Measurements from ENCODE around the gene R3HDM4. TPM values are rescaled to one million over a fixed set of nuclear protein-coding genes. Genes with fewer than 3 reads are reported as not detected.
A peak's percentile ranks its signal among the peaks of the same experiment; 100 is the strongest.

Gene R3HDM4
- total and polyA plus RNA-seq, 2 donors (not counting 3 experiments of a cell fraction or from before 2014, with no cell fraction given), result 51.8 to 53.9 TPM

GRCh38 chr19:873084-873483 is 39.9 kb downstream of the R3HDM4 start:
- ChIA-PET POLR2A (no interaction called here), CTCF (interaction anchor here (1.2 to 2.0 kb wide), 2 partner anchors 10 to 16 kb away, joined by 4 to 7 read pairs; no protein-coding TSS in a partner anchor)
- no peak for TF ChIP-seq MAX (IDR thresholded peaks at IDR 0.05; ENCODE audit: insufficient read depth, insufficient read length)
- H3K36me3 ChIP-seq (ENCODE audit: control insufficient read depth in 2 of 2, extremely low read depth in 1 of 2, insufficient read depth in 2 of 2, low read length in 2 of 2), result peaks cover 0 to 21% of the 10 kb centered on the region in 2 experiments
- FAIRE-seq (no peak), DNase-seq (ENCODE audit: low read depth, low spot score) (no peak)
- peaks cover 9% of the 10 kb centered on the region for H3K4me1 ChIP-seq (ENCODE audit: control insufficient read depth, extremely low read depth, insufficient read depth, low read length)
- no peak overlapping the region for H2AFZ ChIP-seq (ENCODE audit: low read depth, low read length)
- H3K9me3 ChIP-seq (replicated peaks; ENCODE audit: control insufficient read depth, insufficient read depth, low read length), result no peaks in the 10 kb centered on the region
- H3K79me2 ChIP-seq (ENCODE audit: control insufficient read depth, insufficient read depth, low read length), result no peaks in the 10 kb centered on the region
- H4K20me1 ChIP-seq (replicated peaks; ENCODE audit: control insufficient read depth, extremely low read depth, insufficient read depth, low read length), result no peaks in the 10 kb centered on the region
- no TSS peak for BruUV-seq (replicated peaks)
- no peak overlapping the region for H3K4me2 ChIP-seq (ENCODE audit: insufficient read depth, low read length)
- H3K9ac ChIP-seq (replicated peaks; ENCODE audit: extremely low read depth, insufficient read depth, low read length), result no peak overlapping the region
- H3K27me3 ChIP-seq (ENCODE audit: control insufficient read depth in 2 of 2, insufficient read depth in 2 of 2, low read length in 2 of 2), result no peaks in the 10 kb centered on the region
- intact Hi-C loops (cut with micrococcal nuclease), result no loop called here
- no peak overlapping the region for H3K4me3 ChIP-seq (replicated peaks in 1 of 3; ENCODE audit: insufficient read depth in 1 of 3, low read depth in 1 of 3, low read length in 3 of 3)
- dilution Hi-C loops (cut with MboI; ENCODE audit: extremely low pct_ligation_motif_present, low sequenced_read_pairs), result no loop called here
- no peak overlapping the region for H3K27ac ChIP-seq (ENCODE audit: insufficient read depth, low read depth, low read length)
- H3K9me1 ChIP-seq (replicated peaks; ENCODE audit: control insufficient read depth, extremely low read depth, insufficient read depth, low read length), result no peaks in the 10 kb centered on the region

GRCh38 chr19:872266-872951 is 40.6 kb downstream of the R3HDM4 start:
- no peak overlapping the region for H3K4me2 ChIP-seq (ENCODE audit: insufficient read depth, low read length)
- TF ChIP-seq EZH2 (IDR thresholded peaks at IDR 0.05; ENCODE audit: borderline replicate concordance, low read depth, low read length, severe bottlenecking), result no peak
- no peak for TF ChIP-seq CTCF (IDR thresholded peaks at IDR 0.05; ENCODE audit: extremely low read depth in 1 of 2, insufficient read depth in 1 of 2, low read depth in 1 of 2, low read length in 2 of 2)
- no peak for TF ChIP-seq GATA2 (IDR thresholded peaks at IDR 0.05; ENCODE audit: insufficient read depth, insufficient read length, low read depth, low read length)
- no peak for TF ChIP-seq POLR2AphosphoS5 (IDR thresholded peaks at IDR 0.05; ENCODE audit: insufficient read depth, low read depth, low read length)
- no peak for TF ChIP-seq MYC (IDR thresholded peaks at IDR 0.05; ENCODE audit: low read depth, low read length)
- no peak for TF ChIP-seq MAX (IDR thresholded peaks at IDR 0.05; ENCODE audit: insufficient read depth, insufficient read length)
- no peak for TF ChIP-seq POLR2A (IDR thresholded peaks at IDR 0.05; ENCODE audit: low read depth, low read length)
- no peak for TF ChIP-seq FOS (IDR thresholded peaks at IDR 0.05; ENCODE audit: borderline replicate concordance, insufficient read depth, low read length)
- no peak for TF ChIP-seq JUN (IDR thresholded peaks at IDR 0.05; ENCODE audit: borderline replicate concordance, insufficient read depth, insufficient read length, low read depth)
- H2AFZ ChIP-seq (ENCODE audit: low read depth, low read length), result no peak overlapping the region
- ChIA-PET CTCF (interaction anchor here (1.2 to 2.0 kb wide), 2 partner anchors 9 to 16 kb away, joined by 4 to 7 read pairs; no protein-coding TSS in a partner anchor), POLR2A (no interaction called here)
- FAIRE-seq, result peak; percentile 35
- no peaks in the 10 kb centered on the region for H4K20me1 ChIP-seq (replicated peaks; ENCODE audit: control insufficient read depth, extremely low read depth, insufficient read depth, low read length)
- H3K27me3 ChIP-seq (ENCODE audit: control insufficient read depth in 2 of 2, insufficient read depth in 2 of 2, low read length in 2 of 2), result no peaks in the 10 kb centered on the region
- H3K9me1 ChIP-seq (replicated peaks; ENCODE audit: control insufficient read depth, extremely low read depth, insufficient read depth, low read length), result no peaks in the 10 kb centered on the region
- no peak overlapping the region for H3K9ac ChIP-seq (replicated peaks; ENCODE audit: extremely low read depth, insufficient read depth, low read length)
- no peaks in the 10 kb centered on the region for H3K9me3 ChIP-seq (replicated peaks; ENCODE audit: control insufficient read depth, insufficient read depth, low read length)
- H3K36me3 ChIP-seq (ENCODE audit: control insufficient read depth in 2 of 2, extremely low read depth in 1 of 2, insufficient read depth in 2 of 2, low read length in 2 of 2), result peaks cover 0 to 24% of the 10 kb centered on the region in 2 experiments
- H3K27ac ChIP-seq (ENCODE audit: insufficient read depth, low read depth, low read length), result no peak overlapping the region
- DNase-seq (ENCODE audit: low read depth, low spot score), result peak; percentile 34
- no peak overlapping the region for H3K4me3 ChIP-seq (replicated peaks in 1 of 3; ENCODE audit: insufficient read depth in 1 of 3, low read depth in 1 of 3, low read length in 3 of 3)
- no TSS peak for BruUV-seq (replicated peaks)
- dilution Hi-C loops (cut with MboI; ENCODE audit: extremely low pct_ligation_motif_present, low sequenced_read_pairs), result no loop called here
- intact Hi-C loops (cut with micrococcal nuclease), result no loop called here
- no peaks in the 10 kb centered on the region for H3K79me2 ChIP-seq (ENCODE audit: control insufficient read depth, insufficient read depth, low read length)
- peaks cover 9% of the 10 kb centered on the region for H3K4me1 ChIP-seq (ENCODE audit: control insufficient read depth, extremely low read depth, insufficient read depth, low read length)

Data from endothelial cell of umbilical vein (primary cell).